Hippocampal formation (tissue), 2 donors: ENCODE results near the gene ST6GALNAC3.
A peak's percentile ranks its signal among the peaks of the same experiment; 100 is the strongest.

ENCODE experiments used
- DNase-seq, 2 donors: peaks; one replicate each; lab custom pipeline; 2025; lab: John Stamatoyannopoulos, UW

ST6GALNAC3 gene

DNA sequence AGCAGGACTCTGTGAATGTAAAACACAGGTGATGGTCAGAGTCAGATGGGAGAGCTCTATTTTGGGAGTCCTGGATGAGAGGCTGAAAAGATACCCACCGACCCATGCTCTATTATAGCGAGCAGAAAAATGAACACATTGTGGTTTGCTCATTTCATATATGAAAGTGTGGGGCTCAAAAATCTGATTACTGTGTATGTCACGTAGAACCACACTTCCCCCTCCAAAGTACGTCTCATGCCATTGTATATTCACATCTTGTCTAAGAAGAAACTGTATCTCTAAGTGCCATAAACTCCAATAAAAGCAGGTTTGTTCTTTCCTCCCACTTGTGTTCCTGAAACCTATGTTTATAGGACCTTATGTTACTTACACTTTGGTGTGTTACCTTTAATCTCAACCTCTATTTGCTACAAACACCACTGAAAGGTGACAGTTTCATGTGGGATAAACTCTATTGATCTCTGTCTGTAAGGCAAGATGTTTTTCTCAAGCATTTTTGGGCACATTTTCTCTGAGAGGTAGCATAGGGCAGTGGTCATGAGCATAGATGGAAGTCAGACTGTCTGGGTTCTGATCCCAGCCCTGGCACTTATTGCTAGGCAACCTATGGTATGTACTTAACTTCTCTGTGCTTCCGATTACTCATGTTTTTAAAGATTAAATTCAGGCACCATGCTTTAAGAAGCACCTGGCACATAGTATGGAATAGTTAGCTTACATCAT is 214.4 kb downstream of the ST6GALNAC3 start:
- no peak for DNase-seq

DNA sequence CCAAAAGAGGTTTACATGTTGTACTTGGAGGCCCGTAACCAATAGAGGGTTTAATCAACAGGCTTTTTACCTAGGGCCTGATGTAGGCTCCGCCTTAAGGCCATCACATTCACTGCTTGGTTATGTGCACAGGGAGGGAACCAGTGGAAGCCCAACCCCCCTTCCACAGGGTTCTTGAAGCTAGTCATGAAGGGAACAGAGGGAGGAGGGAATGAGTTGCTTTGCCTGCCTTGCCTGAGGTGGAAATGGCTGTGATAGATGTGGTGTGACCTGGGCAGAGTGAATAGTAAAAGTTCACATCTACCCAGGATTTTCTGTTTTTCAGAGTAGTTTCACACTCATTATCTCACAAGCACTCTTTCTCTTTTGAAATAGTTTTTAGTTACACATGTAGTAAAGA is 215.1 kb downstream of the ST6GALNAC3 start:
- no peak for DNase-seq

DNA sequence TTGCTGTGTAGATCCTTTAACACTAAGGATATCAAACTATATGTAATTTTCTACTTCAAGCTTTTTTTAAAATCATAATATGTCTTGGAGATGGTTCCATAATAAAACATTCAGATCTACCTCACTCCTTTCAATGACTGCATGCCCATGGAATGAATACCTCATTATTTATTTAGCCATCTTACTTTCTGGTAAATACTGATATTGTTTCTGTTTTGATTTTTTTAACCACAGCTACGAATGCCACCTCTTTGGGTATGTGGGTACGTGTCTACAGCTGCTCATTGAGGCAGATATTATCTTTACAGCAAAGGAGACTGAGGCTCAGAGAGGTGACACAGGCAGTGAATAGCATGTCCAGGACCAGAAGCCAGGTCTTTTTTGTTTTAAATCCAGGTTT is 215.7 kb downstream of the ST6GALNAC3 start:
- DNase-seq: no peak

DNA sequence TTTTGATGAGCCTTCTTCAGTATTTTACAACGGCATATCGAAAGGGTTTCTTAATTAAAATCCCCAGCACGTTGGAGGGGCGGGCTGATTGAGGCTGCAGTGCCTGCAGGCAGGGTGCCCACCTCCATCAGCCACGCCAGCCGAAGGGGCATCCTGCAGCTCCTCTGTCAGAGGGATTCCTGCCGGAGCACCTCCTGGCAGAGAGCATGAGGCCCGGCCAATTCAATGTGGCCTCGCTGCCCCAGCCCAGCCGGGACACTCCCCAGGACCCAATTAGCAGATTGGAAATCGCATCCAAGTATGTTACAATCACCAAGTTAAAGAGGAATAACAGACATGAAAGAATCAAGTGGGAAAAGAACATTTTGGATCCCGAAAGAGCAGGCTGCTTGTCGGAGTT is 216.6 kb downstream of the ST6GALNAC3 start:
- peak in 1 of 2 donors; percentile 28 for DNase-seq

DNA sequence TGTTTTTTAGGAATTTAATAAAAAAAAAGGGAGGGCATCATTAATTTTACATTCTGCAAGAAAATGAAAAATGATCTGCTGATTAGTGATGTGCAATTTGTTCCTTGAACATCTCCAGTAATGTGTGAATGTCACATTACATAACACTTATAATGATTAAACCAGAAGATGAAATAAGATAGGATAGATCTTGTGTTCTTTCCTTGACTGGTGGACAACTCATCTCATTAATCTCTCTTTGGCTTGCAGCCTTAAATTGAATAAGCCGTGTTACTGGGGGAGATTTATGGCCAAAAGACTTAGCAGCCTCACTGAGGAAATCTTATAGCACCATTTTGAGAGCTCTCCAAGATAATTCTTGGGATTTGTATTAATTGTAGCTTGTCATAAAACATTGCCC is 217.2 kb downstream of the ST6GALNAC3 start:
- DNase-seq: no peak

DNA sequence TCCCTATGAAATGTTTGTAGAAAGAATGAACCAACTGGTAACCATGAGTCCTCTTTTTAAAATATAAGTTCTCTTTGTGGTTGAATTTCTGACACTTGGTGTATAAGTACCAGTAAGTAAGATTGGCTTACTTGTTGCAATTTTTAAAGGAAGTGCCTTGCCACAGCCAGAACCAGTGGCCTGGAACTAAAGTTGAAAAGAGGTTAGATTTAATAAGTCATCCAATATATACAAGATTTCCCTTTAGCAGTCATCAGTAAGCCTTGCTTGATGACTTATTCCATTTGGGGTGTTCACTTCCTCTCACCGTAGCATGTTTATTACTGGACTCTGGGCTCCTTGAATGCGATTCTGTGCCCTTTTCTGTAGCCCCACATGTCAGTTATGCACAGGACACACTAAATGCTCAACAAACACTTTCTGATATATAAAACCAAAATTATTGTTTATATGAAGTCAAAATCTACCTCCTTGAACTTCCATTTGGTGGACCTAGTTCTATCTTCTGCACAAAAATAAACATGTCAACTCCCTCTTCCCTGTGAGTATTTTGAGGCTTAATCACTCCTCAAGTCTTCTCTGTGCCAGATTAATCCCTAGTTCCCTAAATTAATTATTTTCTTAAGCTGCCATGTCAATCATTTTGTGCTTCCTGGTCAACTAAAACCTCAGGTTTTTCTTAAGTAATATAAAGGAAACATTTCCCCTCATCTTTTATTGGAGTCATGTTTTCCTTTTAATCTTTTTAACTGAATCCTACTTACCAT is 218.1 kb downstream of the ST6GALNAC3 start:
- DNase-seq: no peak

DNA sequence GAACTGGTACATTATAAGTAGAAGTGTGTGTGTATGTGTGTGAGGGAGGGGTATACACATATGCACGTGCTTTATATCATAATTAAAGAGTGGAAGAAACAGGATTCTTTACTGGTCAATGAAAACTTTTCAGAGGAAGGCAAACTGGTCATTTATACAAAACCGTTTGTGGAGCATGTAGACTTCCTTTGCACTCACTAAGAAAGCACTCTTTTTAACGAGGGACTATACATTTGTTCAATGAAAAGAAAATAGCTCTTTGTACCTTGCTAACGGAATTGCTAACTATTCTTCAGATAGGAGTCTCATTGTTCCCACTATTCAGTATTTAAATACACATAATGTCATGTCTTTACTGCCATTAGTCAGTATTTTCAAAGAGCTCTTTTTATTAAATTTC is 219.3 kb downstream of the ST6GALNAC3 start:
- no peak for DNase-seq

DNA sequence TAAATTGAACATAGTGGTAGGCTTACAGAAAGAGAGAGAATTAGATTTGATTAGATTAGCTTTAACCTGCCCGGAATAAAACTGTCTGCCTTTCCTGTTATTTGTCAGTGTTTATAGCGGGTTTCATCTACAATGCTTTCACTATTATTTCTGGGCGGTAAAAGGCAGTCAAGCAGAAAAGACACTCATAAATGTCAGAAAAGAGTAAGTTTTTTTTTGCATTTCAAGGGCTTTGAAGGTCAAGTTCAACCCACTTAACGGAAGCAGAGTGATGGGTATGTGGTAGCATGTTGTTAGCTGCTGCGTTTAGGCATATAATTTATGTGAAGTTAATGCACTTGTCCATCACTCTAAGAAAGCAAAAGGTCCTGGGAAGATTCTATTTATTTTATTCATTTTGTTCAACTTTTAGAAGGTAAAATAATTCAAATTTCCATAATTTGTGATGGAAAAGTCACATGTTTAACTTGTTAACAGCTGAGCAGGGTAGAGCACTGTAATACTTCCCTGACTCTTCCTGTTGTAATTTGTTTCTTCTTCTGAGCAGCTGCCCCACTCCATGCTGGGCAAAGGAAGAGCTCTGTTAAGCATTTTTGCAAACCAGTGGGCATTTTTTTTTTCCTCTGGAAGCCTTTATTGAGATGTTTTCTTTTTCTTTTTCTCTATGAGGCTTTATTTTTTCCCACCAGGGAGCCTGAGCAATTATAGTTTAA is 220.1 kb downstream of the ST6GALNAC3 start:
- no peak for DNase-seq

DNA sequence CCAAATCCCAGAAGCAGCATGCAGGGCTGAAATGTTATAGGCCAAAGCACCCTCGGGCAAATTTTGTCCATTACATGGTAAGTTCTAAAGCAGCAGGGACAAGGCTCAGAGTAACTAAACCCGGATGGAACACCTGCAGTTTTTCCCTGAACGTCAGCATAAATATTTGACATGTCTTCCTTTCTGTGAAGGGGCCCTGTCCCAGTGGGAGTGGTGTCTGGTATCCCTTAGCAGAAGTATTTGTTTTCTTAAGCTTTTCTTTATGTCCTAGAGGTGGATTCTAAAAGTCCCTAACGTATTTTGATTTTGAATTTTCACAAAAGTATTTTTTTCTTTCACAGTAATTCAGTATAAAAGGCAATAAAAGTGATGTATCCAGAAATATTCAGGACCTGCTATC is 223.9 kb downstream of the ST6GALNAC3 start:
- no peak for DNase-seq

DNA sequence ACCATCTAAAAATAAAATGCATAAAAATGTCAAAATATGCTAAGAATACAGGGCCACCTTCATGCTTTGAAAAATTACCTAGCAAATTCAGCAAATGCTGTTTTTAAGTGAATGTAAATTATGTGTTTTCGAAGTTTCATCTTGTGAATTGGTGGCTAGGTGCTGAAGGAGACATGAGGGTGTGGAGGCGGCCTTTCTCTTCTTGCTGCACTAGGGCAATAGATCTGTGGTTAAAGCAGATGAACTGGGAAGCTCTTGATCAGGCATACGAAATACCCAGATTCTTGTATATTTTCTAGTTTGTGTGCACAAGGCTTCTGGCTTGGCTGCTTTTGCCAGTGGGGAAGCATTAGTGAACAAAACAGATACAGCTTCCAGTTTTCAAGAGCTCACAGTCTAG is 224.5 kb downstream of the ST6GALNAC3 start:
- no peak for DNase-seq

DNA sequence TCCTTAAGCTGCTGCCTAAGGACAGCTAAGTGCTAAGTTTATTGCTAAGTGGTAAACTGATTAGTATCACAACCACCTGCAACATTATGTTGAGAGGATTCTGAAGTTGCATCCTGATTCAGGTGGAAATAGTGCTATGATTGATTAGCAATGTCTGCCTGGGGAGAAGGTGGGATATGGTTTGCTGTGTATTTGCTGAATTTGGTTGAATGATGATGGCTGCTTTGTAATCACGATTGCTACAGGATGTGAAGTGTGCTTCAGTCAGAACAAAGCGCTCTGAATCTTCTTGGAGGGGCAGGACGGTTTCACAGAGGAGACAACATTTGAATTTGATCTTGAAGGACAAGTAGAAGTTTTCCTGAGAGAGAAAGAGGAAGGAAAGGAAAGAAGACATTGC is 226.0 kb downstream of the ST6GALNAC3 start:
- no peak for DNase-seq

DNA sequence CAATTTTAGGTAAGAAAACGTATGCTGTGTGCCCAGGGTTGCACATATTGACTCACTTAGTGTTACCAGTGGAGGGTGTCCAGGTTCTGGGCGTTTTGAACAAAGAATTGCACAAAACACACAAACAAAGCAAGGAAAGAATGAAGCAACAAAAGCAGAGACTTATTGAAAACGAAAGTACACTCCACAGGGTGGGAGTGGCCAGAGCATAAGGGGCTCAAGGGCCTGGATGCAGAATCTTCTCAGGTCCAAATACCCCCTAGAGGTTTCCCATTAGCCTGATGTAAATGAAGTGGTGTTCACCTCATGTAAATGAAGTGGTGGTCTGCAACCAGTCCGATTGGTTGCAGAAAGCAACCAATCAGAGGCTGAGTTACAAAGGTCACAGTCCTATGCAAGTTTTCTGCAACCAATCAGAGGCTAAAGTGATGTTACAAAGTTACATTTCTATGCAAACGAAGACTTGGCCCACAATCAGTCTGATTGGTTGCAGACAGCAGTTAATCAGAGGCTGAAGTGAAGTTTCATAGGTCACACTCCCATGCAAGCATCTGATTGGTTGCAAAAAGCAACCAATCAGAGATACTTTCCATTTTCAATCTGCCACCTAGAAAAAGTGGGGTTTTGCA is 228.3 kb downstream of the ST6GALNAC3 start:
- DNase-seq: no peak

DNA sequence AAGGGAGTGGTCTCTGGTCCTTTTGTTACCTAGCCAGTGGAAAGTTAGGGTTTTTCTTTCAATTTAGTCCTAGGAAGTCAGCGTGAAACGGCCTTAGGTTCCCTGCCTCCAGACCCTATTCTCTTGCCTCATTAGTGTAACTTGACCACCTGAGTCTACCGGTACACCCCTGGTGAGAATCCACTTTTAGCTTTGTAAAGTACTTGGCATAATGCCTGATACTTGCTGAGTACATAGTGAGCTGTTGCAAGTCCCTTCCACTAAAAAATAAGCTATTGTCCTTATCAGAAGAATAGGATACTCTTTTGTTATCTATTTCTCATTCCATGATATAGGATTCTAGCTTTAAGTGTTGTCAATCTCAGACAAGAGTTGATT is 228.8 kb downstream of the ST6GALNAC3 start:
- DNase-seq: no peak

DNA sequence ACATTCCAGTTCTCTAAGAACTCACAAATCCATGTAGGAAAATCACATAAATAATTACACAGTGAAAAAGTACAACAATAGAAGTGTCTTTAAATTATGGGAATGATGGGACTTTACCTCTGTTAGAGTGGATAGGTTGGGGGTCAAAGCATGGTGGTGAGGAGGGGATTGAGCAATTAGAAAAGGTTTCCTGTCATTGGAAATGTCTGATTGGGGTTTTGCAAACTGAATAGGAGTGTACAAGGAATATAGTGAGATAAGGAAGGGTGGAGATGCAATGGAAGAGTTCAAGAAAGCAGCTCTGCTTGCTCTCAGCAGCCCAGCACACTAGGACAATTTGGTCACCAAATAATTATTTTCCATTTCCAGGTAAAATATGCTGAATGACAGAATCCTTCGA is 238.8 kb downstream of the ST6GALNAC3 start:
- DNase-seq: no peak

DNA sequence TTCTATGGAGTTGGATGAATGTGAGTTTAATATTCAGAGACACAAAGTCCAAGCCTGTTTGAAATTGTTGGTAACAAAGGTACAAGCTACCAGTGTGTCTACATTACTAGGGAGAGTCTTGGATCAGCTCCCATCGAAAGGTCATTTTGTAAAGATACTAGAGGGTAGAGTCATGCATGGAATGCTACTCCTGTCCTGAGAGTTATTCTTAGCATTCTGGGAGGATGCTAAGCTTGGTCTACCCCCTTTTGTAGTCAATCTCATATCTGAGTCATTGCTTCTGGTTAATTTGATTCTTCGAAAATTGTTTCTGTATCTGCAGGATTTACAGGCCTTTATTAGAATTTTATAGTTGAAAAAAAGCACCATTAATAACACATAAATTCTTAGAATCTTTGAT is 240.2 kb downstream of the ST6GALNAC3 start:
- no peak for DNase-seq

DNA sequence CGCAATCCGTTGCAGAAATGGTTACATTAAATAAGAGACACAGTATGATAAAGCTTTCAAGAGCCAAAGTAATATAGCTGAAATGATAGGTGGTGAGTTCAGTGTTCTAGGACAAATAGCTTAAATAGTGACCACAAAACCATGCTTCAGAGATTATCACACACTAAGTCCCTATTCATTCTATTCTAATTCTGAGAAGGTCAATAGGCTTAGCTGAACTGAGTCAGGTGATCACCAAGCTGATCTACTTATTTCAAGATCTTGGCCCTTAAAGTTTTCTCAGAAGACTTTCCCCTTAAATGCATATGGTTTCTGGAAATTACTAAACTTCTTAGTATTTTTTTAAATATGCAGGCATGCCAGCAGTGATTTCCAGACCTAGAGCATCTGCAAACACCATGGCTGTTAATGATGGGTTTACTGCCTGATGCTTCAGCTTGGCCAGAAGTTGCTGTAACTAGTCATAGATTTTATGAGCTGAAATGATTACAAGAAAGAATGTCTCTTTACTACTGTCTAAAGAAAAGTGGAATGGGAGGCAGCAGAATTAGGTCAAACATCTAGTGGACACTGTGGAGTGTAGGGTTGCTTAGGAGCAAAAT is 242.9 kb downstream of the ST6GALNAC3 start:
- DNase-seq: no peak

DNA sequence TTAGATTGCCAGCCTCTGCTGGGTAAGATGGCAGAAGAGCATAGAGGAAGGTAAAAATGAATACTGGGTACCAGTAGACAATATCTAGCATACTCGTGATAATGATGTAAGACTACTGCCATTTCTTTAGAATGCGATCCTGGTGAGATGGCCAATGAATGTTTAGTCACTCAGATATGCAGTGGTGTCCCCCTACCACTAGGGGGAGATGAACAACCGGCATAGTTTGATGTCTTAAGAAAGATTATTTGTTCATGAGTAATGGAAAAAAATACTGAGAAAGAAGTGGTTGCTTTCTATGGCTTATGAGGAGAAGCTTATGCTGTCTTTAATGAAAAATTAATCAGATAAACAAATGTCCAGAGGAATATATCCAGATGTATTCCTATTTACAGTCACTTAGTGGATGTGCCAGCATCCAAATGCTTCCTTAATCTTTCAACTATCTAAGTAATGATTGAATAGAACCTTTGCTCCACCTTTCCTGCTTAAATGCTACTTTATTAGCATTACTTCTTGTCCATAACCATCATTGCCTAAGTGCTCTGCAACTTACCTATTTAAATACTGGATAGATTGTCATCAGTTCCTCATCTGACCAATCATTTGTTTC is 256.6 kb downstream of the ST6GALNAC3 start:
- DNase-seq: peak; percentile 31 to 50

DNA sequence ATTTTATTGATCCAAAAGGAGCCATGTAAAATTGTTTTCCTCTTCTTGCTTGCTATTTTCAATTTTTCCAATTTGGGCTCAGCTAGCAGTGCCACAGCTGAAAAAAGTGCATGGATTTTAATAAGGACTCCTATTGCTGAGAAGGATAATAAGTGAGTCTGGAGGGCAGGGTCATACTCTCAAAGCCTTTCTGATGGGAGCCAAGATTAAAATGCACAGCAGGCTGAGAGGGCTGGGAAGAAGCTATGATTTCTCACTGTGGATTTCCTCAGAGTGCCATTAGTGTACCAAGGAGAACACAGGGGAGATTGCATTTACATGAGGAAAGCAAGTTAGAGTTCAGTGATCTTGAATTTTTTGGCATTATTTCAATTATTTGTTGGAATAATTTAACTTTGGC is 261.3 kb downstream of the ST6GALNAC3 start:
- DNase-seq: no peak

DNA sequence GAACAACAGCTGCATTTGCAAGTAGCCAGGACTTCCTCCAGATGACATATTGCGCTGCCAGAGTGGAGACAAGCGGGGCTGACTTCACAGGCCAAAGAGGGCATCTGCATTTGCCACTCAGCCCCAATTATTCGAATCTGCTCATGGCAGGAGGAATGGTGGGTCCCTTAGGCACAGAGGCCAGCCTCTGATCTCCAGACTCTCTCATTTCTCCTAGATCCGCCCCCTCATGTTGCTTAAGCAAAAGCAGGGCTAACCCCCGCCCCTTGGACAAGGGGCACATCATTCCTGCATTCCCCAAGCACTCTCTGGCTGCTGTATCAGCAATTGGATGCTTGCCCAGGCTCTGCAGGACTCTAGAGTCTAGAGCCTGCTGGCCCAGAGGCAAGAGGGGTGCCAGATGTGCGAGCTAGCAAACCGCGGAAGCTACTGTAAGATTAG is 262.4 kb downstream of the ST6GALNAC3 start:
- DNase-seq: peak; percentile 26 to 67

DNA sequence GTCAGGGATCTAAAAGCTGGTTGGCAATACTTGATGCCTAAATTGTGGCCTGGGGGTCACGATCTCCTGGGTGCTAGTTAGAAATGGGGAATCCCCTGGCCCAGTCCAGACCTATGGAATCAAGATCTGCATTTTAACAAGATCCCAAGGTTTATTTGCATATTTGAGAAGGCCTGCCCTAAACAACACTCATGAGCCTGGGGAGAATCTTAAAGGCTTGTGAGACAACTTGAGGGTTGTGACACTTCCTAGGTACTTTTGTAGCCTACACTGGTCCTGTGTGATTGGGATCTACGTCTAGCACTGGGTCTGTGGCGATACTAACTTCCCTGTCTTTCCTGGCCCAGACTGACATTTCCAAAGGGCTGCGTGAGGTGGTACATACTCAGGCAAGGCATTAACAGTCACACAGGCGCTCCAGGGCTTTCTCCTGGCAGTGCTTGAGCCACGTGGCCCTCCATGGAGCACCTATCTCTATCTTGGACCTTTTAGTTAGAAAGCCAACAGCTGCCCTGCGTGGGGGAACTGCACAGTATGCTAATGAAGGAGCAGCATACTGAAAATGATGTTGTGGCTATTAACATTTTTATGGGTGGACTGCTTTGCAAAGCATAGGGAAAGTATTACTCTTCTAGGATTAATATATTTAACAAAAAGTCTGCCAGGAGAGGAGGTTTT is 263.1 kb downstream of the ST6GALNAC3 start:
- no peak for DNase-seq

DNA sequence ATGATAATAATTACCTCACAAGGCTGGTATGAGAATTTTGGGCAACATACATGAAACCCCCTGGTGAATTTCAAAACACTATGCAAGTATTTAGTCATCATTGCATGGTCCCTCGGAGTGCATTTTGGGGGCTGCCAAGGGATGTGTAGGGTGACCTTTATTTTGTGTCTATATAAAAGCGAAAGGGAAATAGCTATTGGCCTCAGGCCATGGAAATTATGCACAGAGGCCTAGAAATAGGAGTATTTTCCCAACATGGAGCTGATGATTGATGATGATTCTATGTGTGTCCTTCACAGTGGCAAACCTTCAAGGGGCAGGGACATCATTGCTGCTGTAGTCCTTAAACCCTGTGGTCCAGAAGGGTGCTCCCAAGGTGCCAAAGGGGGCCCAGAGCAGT is 265.5 kb downstream of the ST6GALNAC3 start:
- DNase-seq: no peak
